Lung microvascular endothelial cell (primary cell): Measurements from ENCODE around the gene HNF1A. TPM values are rescaled to one million over a fixed set of nuclear protein-coding genes. Genes with fewer than 3 reads are reported as not detected.
A peak's percentile ranks its signal among the peaks of the same experiment; 100 is the strongest.

Source experiments
- DNase-seq, 2 donors: peaks; one replicate each; pipeline versions ENCODE4 v3.0.0 to v3.0.0-alpha.2; 2010; ENCODE audit warnings: low read depth in 2 of 2
- total RNA-seq: library from RNA; depleted of rRNA; stranded (reverse); fragments of >200 nt; gene quantifications from 2 replicates; pipeline ENCODE4 v1.2.1, GENCODE V29; 2014

The HNF1A gene
- total RNA-seq, 1 donor from 2014 or later = not detected

DNA sequence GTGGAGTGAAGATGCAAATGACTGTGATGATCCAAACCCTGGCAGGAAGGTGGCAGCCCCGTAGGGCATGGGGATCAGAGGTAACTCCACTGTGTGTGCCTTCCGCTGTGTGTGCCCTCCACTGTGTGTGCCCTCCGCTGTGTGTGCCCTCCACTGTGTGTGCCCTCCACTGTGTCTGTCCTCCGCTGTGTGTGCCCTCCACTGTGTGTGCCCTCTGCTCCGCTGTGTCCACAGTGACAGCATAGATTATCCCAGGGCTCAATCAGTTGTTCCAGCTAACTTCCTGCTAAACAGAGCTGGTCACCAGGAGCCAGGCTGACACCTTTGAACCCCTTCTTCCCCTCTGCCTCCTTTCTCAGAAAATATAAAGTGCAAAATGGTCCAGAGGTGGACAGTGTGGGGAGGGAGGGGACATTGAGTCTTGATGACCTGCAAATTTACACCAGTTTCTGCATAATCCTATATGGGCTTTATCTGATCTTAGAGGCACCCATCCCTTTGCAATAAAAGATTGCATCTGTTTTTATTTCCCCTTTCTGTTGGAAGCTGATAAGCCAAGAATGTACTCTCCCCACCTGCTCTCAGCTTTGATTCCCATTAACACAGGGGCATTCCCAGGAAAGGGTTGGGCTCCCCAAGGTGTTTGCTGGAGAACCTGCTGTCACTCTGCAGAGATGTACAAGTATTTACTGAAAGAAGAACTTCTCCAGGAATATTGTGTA is 21.6 kb upstream of the HNF1A start:
- DNase-seq = peak in 1 of 2 donors; percentile 13

- DNase-seq = no peak
Measured at GRCh38 chr12:120959111-120959878, 19.0 kb upstream of the HNF1A start.

DNA sequence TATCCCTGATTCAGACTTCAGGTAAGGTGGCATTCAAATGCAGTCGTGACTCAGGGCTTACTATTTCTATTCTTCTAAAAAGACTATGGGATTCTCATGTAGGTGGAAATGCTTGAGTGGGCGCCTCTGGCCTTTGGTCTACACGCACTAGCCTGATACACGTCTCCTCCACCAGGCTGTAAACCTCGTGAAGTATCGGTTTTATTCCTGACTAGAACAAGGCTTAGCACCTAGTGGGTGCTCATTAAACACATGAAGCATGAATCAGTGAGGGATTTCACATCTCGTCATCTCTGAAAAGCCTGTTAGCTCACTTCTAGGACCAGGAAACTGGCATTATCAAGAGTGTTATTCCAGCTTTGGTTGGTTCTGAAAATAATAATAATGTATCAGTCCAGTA is 17.7 kb upstream of the HNF1A start:
- DNase-seq = no peak

DNA sequence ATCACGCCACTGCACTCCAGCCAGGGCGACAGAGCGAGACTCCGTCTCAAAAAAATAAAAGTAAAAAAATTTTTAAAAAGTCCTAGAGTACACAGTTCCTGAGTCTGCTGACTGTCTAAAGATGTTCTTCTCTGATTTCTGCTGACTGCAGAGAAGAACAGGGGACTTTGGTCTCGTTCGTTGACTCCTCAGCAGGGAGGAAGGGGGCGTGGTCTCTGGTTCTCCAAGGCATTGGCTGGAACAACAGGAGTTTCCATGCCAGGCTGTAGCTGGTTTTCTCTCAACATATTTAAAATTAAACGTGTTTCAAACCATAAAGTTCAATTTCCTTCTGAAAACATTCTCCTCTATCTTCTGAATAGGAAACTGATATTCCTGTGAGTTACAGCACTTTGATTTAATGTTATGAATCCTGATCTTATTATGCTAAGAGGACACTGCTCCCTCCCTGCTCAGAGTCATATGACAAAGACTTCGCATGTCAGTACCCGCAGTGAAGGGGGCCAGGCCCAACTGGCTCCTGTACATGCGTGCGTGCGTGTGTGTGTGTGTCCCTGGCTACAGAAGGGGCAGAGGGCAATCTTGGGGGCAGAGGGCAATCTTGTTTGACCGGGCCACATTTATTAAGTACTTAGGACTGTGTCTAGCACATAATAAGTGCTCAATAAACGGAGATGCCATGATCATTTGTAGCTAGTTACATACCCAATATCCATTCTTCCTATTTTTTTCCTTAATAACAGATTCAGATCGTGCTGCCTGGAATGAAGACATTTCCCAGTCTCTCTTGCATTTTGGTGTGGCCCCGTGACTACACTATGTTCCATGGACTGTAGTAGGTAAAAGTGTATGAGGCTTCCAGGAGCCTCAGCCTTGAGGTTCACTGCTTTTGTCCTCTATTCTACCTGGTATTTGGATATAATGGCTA is 16.5 kb upstream of the HNF1A start:
- no peak for DNase-seq

DNA sequence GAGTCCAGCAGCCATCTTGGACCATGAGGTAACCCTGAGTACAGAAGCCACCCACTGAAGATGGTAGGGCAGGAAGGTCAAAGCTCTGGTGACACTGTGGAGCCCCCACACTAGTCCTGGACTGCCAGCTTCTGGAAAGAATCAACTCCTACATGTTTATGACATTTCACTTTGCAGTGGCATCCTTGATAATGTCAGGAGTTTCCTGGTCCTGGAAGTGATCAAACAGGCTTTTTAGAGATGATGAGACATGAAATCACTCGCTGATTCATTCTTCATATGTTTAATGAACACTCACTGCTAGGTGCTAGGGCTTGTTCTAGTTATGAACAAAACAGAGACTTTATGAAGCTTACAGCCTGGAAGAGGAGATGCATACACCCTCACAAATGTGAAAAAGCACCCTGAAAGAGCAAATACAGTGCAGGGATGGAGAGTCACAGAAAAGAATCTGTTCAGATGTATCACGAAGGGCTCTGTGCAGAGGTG is 15.8 kb upstream of the HNF1A start:
- DNase-seq = no peak

DNA sequence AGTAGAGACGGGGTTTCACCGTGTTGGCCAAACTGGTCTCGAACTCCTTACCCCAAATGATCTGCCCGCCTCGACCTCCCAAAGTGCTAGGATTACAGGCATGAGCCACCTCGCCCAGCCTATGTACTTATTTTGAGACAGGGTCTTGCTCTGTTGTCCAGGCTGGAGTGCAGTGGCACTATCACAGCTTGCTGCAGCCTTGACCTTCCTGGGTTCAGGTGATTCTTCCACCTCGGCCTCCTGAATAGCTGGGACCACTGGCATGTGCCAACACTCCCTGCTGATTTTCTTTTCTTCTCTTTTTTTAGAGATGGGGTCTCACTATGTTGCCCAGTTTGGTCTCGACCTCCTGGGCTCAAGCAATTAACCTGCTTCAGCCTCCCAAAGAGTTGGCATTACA is 14.0 kb upstream of the HNF1A start:
- DNase-seq = no peak

DNA sequence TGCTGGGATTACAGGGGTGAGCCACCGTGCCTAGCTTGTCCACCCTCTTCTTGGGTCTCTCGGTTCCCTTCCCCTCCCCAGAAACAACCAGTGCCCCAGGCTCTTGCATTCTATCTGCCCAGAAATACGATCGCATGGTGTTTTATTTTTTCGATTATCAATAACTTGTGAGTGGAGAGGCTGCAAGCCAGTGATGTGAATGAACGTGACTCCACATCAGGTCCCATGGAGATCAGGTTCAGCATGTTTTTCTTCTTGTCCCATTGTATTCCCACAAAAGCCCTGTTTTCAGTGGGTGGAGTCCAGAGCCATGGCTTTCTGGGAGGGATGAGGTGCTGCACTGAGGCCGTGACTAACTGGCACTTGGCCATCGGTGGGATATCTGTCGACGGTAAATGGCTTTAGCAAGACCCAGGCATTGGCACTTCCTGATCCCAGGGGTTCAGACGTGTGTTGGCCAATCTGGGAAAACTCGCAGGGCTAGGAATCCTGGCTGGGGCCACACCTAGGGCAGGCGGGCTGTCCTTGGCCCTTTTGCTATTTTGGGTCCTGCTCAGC is 12.7 kb upstream of the HNF1A start:
- DNase-seq = peak in 1 of 2 donors; percentile 10

GRCh38 chr12:120970310-120970709 is 8.0 kb upstream of the HNF1A start:
- peak in 1 of 2 donors; percentile 12 for DNase-seq

DNA sequence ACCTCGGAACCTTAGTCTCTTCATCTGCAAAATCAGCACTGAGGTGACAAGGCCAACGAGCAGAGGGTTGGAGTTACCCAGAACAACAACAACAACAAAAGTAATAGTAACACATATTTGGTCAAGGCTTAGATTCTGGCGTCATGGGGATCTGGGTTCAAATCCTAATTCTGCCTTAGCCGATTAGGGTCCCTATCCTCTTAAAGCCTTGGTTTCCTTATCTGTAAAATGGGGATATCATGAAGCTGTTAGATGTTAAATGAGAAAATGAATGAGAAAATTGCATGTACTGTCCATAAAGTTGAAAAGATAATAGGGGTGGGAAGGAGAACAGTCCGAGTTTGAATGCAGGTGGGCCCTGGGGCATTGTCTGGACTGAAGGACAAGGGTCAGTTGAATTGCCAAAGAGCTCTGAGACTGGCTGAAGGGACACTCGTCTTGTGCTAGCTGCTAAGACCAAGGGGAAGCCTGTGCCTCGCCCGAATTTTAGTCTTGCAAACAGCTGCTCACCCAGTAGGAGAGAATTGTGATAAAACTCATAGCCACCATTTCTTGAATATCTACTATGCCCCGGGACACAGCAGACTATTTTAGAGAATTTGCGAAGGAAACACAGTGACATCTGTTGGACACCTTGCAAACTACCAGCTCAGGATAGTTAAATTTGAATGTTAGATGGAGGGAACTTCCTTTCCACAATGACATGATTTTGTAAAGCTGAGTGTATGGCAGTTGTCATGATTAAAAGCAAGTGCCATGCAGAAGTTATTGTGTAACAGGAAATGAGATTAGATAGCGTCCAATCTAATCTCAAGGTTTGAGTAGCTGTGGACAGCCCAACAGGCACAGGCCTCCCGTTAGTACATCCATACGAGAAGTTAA is 6.8 kb upstream of the HNF1A start:
- DNase-seq = peak; percentile 72 to 78

DNA sequence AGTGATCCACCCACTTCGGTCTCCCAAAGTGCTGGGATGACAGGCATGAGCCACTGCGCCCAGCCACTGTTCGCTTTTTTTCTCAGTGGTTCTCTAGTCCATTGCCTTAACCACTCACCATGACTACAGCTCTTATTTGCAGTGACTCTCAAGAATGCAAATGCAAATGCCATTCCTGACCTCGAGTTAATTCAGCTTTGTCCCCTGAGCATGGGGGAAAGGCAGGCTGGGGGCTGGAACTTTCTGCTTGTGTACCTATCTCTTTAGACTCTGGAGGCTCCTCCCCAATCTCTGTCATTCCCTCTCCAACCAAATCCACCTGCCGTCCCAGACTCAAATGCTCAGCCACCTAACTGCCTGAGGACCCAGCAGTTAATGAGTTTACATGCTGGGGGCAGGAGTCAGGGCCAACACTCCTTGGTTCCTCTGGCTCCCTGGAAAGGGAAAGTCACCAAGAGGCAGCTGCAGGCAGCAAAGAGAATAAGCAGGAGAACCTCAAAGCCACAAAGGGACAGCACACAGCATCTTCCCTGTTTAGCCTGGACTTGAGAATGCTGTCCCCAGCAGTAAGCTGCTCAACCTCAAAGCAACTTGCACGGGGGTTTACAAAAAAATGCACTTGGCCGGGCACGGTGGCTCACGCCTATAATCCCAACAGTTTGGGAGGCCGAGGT is 5.3 kb upstream of the HNF1A start:
- DNase-seq = no peak

DNA sequence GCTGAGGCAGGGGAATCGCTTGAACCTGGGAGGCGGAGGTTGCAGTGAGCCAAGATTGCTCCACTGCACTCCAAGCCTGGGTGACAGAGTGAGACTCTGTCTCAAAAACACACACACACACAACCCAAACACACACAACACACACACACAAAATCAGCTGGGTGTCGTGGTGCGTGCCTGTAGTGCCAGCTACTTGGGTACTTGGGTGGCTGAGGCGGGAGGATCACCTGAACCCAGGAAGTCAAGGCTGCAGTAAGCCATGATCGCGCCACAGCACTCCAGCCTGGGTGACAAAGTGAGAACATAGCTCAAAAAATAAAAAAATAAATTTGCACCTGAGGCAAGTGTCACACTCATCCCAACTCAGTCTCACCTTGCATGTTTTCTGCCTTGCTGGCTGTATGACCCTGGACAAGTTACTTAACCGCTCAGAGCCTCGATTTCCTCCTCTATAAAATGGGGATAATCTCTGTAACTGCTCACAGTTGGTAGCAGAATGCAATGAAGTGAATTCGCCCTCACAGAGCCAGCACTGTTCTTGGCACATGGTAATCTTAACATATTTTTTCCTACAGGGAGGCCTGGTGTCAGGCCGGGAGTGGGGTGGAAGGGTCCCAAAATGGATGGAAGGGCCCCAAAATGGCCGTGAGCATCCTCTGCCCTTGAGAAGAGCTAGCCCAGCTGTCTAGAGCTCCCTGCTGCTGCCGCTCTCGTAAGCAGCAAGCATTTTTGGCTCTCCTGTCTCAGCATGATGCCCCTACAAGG is 630 bp upstream of the HNF1A start:
- DNase-seq = no peak

DNA sequence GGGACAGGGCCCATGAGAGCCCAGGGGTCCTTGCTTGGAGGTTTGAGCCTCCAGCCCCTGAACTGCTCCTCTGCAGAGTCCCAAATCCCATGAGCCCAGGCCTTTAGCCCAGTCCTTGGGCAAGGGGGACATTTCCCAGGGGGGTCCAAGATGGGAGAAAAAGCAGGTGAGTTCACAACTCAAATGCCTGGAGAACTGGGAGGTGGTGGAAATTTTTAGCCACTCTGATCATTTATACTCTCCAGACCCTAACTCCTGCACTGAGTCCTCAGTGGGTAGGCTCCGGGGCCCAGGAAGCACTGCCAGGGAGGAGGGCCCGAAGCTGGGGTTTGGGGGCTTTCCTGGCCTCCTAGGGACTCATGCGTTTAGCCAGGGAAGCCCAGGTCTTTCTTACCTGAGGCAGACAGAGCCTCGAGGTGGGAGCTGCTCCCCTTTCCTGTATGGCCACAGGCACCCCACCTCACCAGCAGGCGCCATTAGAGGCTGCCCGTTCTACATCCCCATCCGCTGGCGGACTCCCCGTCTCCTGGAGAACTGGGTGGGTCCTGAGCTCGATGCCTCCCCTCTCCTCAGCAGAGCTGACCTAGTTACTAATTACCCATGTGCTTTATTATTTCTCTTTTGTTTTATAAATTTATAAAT is 998 bp downstream of the HNF1A start:
- no peak for DNase-seq

- no peak for DNase-seq
Measured at GRCh38 chr12:120979862-120980696, 1.7 kb downstream of the HNF1A start.

- DNase-seq = no peak
Measured at GRCh38 chr12:120980800-120981368, 2.5 kb downstream of the HNF1A start.

DNA sequence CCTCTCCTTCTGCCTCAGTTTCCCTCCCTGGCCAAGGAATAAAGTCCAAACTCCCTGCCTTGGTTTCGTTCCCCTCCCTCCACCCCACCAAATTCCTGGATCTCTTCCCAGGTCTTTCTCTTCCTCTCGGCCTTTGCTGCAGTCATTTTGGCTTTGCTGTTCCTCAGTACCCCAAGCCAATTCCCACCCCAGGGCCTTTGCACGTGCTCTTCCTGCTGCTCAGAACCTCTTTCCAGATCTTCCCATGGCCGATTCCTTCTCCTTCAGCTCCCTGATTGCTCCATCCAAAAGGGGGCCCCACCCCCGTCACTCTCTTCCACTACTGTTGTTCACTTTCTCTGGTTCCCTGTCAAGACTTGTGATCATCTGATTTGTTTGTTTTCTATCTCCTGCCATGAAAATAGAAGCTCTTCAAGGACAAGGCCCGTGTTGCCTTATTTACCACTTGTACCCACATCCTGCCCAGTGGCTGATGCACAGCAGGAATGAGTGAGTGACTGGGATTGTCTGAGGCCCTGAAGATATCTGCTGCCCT is 3.1 kb downstream of the HNF1A start:
- no peak for DNase-seq

DNA sequence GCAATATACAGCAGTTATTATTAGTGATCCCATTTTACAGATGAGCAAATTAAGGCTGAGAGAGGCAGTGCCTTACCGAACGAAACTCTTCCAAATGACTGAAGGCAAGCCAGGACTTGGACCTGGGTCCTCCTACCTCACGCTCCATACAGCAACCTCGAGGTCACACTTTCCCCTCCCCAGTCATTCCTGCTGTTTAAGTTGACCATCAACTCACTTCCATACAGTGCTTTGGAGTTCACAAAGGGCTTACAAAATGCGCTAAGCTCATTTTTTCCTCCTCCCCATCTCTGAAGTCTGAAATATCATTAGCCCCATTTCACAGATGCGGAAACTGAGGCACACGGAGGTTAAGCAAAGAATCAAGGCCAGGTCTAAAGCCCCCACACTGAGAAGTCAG is 4.3 kb downstream of the HNF1A start:
- no peak for DNase-seq

GRCh38 chr12:120983759-120984158 is 5.4 kb downstream of the HNF1A start:
- DNase-seq = no peak
